ENCODE data around the gene VPS37C. TPM values are rescaled to one million over a fixed set of nuclear protein-coding genes. Genes with fewer than 3 reads are reported as not detected.

Gene VPS37C
- total RNA-seq, 6 experiments from 2014 or later = 14.6 to 17.0 (median 16.0) TPM

DNA sequence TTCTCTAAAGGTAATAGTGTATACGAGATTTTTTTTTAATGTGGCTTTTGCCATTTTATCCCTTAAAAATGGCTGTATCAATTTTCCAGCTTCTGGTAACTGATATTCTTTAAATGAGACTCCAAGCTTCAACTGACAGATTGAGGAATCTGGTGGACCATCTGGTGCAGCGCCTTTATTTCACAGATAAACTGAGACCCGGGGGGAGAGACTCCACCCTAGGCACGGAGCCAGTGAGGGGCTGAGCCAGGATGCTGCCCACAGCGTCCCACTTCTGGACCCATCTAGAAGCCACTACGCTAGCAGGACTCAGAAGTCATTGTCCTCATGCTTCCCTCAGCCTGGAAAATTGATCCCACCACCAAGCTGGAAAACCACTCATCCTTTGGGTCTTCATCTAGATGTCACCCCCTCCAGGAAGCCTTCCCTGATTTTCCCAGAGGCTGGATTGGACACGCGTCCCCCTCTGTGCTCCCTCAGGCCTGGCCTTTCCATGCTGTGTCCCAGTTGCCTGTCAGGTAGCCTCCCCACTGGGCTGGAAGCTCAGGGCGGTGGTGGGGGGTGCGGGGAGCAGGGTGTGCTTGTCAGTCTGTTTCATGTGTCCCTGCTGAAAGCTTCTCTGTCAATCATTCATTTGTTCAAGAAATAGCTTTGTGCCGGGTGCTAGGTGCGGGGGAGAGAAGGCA is 71.3 kb downstream of the VPS37C start:
- H3K27ac Mint-ChIP-seq = no peak overlapping the region
- H3K4me1 Mint-ChIP-seq (ENCODE audit: low read depth) = no peaks in the 10 kb centered on the region
- no peak for DNase-seq
- no peaks in the 10 kb centered on the region for H3K36me3 Mint-ChIP-seq (ENCODE audit: low read depth)
- H3K27me3 Mint-ChIP-seq (ENCODE audit: insufficient read depth) = peaks cover 43% of the 10 kb centered on the region
- H3K4me3 Mint-ChIP-seq = no peak overlapping the region
- H3K9me3 Mint-ChIP-seq = peaks cover 5% of the 10 kb centered on the region
- TF ChIP-seq, protein P1, sequence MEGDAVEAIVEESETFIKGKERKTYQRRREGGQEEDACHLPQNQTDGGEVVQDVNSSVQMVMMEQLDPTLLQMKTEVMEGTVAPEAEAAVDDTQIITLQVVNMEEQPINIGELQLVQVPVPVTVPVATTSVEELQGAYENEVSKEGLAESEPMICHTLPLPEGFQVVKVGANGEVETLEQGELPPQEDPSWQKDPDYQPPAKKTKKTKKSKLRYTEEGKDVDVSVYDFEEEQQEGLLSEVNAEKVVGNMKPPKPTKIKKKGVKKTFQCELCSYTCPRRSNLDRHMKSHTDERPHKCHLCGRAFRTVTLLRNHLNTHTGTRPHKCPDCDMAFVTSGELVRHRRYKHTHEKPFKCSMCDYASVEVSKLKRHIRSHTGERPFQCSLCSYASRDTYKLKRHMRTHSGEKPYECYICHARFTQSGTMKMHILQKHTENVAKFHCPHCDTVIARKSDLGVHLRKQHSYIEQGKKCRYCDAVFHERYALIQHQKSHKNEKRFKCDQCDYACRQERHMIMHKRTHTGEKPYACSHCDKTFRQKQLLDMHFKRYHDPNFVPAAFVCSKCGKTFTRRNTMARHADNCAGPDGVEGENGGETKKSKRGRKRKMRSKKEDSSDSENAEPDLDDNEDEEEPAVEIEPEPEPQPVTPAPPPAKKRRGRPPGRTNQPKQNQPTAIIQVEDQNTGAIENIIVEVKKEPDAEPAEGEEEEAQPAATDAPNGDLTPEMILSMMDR (IDR thresholded peaks at IDR 0.05) = no peak

DNA sequence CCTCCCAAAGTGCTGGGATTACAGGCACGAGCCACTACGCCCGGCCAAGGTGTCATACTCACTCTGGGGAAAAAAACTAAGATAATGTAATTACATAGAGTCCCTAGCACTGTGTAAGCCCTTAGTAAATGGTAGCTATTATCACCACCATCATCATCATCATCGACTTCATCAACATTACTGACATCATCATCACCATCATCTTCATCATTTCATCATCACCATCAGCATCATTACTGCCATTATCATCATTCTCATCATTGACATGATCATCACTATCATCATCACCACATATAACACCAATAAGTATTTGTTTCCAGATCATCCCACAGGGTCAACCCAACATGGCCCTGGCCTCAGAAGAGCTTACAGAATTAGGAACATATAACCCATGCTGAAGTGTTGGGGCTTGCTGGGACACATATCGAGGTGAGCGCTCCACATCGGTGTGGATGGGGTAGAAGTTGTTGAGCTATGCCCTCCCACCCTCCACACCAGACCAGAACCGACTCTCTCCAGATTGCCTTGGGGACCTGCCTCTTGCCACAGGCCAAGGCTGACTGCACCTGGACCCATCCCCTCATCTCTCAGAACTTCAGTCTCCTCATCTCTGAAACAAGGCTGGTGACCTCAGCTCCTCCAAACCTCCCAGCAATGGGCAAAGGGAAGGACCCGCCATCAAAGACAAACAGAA is 73.7 kb downstream of the VPS37C start:
- Mint-ChIP-seq H3K9me3 (0 out of 2 replicates have a peak, but pooled peaks cover 4% of the 10 kb centered on the region), H3K27ac (no peak overlapping the region), H3K4me1 (ENCODE audit: low read depth) (no peaks in the 10 kb centered on the region), H3K27me3 (ENCODE audit: insufficient read depth) (peaks cover 26% of the 10 kb centered on the region), H3K4me3 (no peak overlapping the region), H3K36me3 (ENCODE audit: low read depth) (no peaks in the 10 kb centered on the region)
- DNase-seq = no peak
- TF ChIP-seq, protein P1 (IDR thresholded peaks at IDR 0.05) = no peak

DNA sequence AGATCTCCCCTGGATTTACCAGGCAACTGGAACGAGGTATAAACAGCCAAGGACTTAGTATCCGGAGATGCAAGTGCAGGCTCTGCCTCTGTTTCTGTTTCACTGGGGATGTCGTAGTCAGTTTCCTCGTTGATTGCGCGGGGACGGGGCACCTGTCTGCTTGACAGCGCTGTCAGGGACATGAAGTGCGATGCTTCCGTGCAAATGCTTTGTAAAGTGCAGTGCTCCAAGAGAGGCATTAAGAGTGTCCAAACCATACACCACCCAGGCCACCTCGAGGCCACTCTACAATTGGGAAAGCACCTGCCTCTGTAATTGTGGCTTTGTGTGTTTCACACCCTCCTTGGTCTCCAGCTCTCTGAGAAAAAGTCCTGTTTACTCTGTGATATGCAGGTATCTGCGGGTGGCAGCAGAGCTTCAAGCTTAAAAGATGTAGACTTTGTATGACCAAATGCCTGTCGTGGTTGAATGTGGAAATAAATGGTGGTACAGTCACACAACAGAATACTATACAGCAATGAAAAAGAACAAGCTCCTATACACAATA is 77.6 kb downstream of the VPS37C start:
- no peaks in the 10 kb centered on the region for H3K36me3 Mint-ChIP-seq (ENCODE audit: low read depth)
- peaks cover 41% of the 10 kb centered on the region for H3K27me3 Mint-ChIP-seq (ENCODE audit: insufficient read depth)
- TF ChIP-seq, protein P1 (IDR thresholded peaks at IDR 0.05) = no peak
- no peak overlapping the region for H3K4me3 Mint-ChIP-seq
- DNase-seq = no peak
- H3K27ac Mint-ChIP-seq = no peak overlapping the region
- 0 out of 2 replicates have a peak, but pooled peaks cover 4% of the 10 kb centered on the region for H3K9me3 Mint-ChIP-seq
- no peaks in the 10 kb centered on the region for H3K4me1 Mint-ChIP-seq (ENCODE audit: low read depth)

DNA sequence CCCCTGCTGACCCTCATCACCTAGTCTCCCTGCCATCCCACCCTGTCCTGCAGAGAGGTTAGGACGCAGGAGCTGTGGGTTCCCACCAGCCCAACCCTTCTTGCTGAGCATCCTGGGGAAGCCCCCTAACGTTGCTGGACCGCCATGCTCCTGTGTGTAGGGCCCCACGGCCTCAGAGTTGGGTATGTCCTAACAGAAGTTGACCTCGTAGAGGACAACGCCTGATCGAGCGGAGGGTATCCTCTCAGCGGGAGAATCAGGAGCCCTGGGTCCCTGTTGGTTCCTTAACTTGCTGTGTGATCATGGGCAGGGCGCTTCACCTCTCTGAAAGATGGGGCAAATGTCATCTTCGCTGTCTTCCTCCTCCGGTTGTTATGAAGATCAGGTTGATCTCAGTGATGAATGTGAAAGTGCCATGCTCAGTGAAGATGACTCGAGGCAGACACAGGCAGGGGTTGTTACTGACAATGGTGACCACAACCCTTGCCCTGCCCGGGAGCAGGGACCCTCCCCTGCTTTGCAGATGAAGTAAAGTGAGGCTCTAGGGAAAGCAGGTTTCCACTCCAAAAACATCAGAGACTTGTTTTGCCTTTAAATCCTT is 78.2 kb downstream of the VPS37C start:
- Mint-ChIP-seq H3K27ac (no peak overlapping the region), H3K9me3 (0 out of 2 replicates have a peak, but pooled peaks cover 4% of the 10 kb centered on the region), H3K4me1 (ENCODE audit: low read depth) (no peaks in the 10 kb centered on the region), H3K36me3 (ENCODE audit: low read depth) (no peaks in the 10 kb centered on the region), H3K27me3 (ENCODE audit: insufficient read depth) (peaks cover 36% of the 10 kb centered on the region), H3K4me3 (no peak overlapping the region)
- TF ChIP-seq, protein P1 (IDR thresholded peaks at IDR 0.05) = no peak
- no peak for DNase-seq

DNA sequence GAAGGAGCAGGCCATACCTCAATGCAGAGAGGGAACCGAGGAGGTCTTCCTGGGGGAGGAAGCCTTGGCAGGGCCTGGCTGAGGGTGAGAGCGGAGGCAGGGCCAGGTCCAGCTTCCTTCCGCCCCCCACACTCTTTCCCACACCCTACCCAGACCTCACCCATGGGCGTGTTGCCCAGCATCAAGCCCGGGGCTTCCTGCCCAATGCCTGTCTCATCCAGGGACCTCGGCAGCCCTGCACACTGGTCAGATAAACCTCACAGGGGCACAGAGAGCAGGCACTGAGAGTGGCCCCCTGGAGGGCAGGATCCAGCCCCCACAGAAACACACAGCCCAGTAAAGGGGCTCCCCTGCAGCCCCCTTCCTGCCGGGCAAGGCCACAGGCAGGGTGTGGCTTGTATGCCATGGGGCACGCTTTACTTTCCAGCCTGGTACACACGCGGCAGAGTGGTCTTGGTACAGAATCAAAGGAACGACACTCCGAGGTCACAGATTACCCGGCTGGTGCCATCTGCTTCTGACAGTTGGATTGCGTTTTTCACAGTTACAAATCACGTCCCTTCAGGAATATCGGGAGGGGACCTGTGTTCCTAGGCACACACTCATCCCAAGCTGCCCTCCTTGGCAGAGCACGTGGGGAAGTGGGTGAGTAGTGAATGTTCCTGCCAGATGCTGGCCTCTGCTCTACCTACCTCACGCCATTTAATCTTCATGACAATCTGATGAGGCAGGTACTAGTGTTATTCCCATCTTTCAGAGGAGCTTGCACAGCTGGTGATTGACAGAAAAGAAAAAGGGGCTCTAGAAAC is 79.0 kb downstream of the VPS37C start:
- Mint-ChIP-seq H3K27ac (no peak overlapping the region), H3K4me3 (no peak overlapping the region), H3K27me3 (ENCODE audit: insufficient read depth) (peaks cover 33% of the 10 kb centered on the region), H3K9me3 (0 out of 2 replicates have a peak, but pooled peaks cover 4% of the 10 kb centered on the region), H3K36me3 (ENCODE audit: low read depth) (no peaks in the 10 kb centered on the region), H3K4me1 (ENCODE audit: low read depth) (no peaks in the 10 kb centered on the region)
- TF ChIP-seq, protein P1 (IDR thresholded peaks at IDR 0.05) = no peak
- no peak for DNase-seq

Data from HFFc6 (cell line).